Islet precursor cell (in vitro differentiated cells): ENCODE data around the gene EPB41L2.
"Not testable (repeated sequence)": the region's sequence is repeated elsewhere in the genome, so short reads cannot be mapped to it uniquely, and the experiment has no call there.

Source experiments
- DNase-seq: peaks from one replicate; pipeline ENCODE4 v3.0.0-alpha.2; 2018

The EPB41L2 gene

DNA sequence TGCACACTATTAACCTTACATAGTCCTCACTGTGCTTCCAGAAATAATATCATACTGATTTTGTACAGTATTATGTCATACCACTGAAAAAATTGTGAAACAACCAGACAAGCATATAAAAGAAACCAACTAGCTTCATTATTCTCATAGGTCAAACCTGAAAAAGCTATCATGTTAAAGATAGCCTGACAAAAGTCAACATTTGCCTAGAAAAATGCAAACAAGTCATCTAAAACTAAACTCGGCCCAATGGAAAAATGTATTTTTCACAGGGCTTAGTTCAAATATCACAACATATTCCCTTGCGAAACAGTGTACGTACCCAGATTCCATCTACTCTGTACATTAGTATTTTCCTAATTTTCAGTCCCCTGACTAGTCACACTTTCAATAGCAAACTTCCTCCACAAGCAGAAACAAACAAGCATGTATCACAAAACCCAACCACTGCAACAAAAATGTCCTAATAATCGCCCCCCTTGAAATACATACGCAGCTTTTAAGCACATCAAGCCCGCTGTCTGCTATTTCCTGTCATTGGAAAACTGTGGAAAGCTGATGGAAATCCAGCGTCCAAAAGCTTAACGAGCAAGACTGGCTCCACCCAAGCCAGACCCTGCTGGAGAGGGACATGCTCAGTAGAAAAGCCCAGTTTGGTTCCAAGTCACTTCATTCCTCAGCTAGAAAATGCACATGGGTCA is 93.1 kb downstream of the EPB41L2 start:
- no peak for DNase-seq

GRCh38 chr6:130969166-130969565 is 93.9 kb downstream of the EPB41L2 start:
- no peak for DNase-seq

DNA sequence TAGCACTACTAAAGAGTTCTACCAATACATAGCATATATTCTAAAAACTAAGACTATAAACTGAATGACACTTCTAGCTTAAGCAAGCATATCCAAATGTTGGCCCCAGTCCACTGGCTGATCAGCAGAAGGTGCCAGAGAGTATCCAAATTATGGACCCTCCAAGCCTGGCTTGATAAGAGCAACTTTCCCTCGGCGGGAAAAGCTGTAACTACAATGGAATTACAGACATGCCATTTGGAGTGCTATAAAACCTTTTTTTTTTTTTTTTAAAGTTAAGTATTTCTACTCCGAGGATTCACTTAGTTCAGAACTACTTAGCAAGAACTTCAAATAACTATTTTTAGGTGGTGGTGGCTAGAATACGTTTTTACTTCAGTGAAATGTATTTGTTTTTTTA is 94.6 kb downstream of the EPB41L2 start:
- DNase-seq: peak; percentile 64

DNA sequence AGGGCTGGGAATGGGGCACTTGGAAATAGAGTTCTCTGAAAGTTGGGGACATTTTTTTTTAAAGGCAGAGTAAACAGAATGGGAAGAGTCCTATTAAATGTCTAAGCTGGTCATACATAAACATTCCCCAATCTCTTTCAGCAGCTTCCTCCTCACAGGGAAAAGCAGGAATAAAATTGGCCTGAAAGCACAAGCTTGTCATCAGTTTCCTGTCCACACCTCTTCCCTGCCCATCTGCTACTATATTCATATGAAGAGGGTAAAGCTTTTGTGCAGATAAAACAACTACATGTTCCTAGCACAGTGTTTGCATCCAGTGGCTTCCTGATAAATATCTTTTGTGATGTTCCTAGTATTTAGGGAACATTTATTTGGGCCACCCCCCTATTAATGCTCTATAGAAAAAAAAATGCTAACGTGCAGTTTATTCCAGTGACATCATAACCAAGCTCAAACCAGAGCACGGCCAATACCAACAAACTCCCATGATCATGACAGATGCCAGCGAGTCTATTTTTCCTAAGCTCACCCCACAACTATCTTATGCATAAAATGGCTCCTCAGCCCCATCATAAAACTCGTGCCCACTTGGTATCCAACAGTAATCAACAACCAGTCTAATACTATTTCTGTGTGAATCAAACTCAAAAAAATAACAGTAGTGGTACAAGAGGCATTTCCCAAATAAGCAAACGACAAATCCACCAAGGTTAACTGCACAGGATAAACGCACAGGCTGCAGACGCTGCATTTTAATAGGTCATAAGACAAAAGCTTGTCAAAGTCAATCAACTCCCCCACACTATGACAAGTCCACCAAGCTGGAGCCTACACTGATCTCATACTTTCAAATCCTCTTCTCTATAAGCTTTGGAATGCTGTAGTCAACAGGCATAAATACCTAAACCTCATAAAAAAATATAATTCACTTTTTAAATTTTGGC is 95.3 kb downstream of the EPB41L2 start:
- no peak for DNase-seq

DNA sequence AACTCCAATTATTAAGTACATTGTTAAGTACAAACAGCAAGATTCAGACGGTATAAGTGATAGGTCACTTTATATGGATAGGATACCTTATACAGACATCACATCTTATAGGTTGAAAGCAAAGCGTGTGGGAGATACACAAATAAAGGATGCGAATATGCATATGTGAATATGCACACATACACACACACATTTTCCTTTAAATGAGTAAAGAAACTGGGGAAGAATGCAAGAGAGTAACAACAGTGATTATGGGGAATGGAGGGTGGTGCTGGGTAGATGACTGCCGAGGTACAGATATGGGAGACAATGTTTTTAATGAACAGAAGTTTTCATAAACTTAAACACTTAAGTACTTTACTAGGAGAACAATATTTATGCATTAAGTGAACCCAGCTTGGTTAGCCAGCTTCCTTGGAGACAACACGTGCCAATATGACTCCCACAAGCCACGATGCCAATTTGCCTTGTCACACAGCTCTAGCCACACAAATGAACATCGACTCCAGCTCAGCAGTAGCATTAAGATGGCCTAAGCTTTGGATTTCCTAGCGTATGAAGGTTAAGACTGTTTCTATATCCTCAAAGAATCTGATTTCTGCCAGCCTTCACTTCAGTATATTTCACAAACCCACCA is 96.6 kb downstream of the EPB41L2 start:
- DNase-seq: no peak

- DNase-seq: no peak
Measured at GRCh38 chr6:130965656-130966055, 97.4 kb downstream of the EPB41L2 start.

DNA sequence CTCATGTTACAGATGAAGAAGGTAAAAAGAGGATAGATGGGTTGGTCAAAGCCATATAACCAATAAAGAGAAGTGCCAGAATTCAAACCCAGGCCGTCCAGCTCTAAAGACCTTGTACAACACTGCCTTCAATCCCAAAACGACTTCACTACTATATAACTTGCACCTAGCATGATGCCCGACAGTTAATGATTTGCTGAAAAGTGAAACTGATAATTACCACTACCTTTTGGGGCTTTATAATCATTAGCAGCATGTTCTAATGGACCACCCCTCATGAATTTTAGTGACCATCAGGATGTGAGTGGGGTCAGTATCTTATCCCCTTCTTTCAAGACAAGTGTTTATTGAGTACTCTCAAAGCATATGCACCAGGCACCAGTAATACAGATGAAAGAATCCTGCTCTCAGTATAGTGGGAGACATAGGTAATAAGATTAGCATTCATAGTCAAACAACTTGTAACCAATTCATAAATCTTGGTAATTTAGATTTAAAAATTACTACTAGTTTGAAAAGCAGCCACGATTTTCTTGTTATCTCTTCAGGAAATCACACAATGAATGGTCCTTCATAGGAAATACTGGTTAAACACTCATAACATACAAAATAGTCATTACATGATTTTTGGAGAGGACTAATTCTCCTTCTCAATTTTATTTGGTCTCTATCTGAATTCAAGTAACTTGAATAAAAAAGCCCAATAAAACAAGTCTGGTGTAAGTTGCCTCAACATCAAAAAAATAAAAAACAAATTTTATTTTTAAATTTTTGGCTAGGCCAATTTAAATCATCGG is 98.0 kb downstream of the EPB41L2 start:
- no peak for DNase-seq

- no peak for DNase-seq
Measured at GRCh38 chr6:130964289-130964688, 98.8 kb downstream of the EPB41L2 start.

DNA sequence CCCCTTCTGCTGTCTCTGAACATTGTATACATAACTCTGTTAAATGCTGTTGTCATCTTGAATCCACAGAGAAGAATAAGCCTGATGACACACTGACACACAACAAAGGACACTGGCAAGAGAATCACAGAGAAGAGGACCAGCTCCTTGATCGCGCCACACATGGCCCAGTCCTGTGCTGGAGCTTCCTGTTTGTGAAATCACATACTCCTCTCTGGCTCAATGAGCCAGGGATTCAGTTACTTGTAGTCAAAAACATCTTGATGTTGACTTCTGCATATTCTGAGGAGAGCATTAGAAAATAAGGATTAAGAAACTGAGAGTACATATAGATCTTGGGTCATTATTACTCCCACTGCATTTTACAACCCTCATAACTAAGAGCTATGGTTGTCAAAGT is 100.1 kb downstream of the EPB41L2 start:
- DNase-seq: no peak

- DNase-seq: no peak
Measured at GRCh38 chr6:130961148-130961547, 101.9 kb downstream of the EPB41L2 start.

DNA sequence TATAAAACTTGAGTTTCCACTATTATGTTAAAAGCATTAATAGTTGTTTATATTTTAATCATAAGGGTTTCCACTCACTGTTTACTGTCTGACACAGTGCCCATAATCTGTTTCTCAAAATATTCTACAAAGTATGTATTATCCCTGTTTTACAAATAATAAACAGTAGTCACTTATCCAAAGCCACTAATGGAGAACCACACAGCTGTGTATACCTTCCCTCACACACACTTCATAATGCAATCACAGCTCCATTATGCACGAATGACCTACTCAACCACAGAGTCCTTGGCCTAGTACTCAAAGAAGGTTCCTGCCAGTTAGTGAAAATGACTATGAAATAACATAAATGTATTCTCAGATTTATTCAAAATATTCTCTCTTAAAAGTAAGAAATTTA is 103.1 kb downstream of the EPB41L2 start:
- no peak for DNase-seq

DNA sequence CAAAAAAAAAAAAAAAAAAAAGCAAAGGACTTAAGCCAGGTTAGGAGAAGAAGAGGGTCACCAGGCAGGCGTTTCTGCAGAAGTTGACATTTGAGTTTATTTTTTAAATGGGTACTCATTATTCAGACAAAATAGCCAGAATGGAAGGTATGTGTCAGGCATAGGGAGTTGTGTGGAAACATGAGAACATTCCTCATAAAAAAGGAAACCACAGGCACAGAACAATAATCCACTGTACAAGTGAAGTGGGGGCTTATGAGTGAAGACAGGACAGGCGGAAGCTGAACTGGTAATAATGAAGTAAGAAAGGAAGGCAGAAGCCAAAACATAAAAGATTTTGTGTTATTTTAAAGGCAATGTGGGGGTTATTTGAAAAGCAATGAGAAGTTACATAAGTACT is 104.6 kb downstream of the EPB41L2 start:
- no peak for DNase-seq

- no peak for DNase-seq
Measured at GRCh38 chr6:130955755-130956154, 107.3 kb downstream of the EPB41L2 start.

- DNase-seq: no peak
Measured at GRCh38 chr6:130949553-130949952, 113.5 kb downstream of the EPB41L2 start.

DNA sequence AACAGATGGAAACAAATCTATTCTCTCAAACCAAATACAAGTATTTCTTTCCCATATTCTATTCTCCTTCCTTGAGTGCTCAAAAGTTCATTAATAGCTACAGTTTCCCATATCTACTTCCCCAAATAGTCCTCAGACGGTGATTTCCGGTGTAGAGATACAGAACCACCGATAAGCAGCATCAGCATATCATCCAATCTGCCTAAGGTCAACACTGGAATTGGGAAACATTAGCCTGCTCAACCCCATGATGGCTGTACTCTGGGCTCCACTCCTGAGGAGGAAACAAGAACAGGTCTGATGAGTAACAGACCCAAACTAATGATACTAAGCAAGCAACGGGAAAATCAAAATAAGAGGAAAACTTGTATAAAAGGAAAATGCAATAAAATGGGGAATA is 115.6 kb downstream of the EPB41L2 start:
- DNase-seq: no peak

GRCh38 chr6:130946076-130946475 is 117.0 kb downstream of the EPB41L2 start:
- DNase-seq: no peak

- DNase-seq: no peak
Measured at GRCh38 chr6:130945401-130945919, 117.6 kb downstream of the EPB41L2 start.

GRCh38 chr6:130944486-130944885 is 118.6 kb downstream of the EPB41L2 start:
- peak; percentile 68 for DNase-seq

GRCh38 chr6:130943738-130944137 is 119.3 kb downstream of the EPB41L2 start:
- no peak for DNase-seq

- not testable (repeated sequence) for DNase-seq
Measured at GRCh38 chr6:130942752-130943151, 120.3 kb downstream of the EPB41L2 start.

GRCh38 chr6:130937942-130938604 is 125.0 kb downstream of the EPB41L2 start:
- DNase-seq: peak; percentile 69

DNA sequence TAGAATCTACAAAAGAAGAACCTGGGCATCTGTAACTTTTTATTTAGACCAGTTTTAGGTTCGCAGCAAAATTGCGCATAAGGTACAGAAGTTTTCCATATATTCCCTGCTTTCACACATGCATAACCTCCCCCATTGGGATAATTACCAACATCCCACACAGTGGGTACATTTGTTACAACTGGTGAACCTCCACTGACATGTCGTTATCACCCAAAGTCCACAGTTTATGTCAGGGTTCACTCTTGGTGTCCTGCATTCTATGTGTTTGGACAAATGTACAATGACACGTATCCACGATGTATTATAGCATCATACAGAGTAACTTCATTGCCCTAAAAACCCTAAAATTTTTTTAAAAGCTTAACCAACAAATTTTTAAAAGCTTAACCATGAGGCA is 126.1 kb downstream of the EPB41L2 start:
- DNase-seq: no peak
